ENCODE results near the gene TEK.

GRCh38 chr9:27142299-27142930 lies 33.4 kb downstream of the TEK start:
- TF ChIP-seq CTCF (IDR thresholded peaks at IDR 0.05) (no peak), POLR2A (IDR thresholded peaks at IDR 0.05) (no peak)
